Neural cell (in vitro differentiated cells): ENCODE results near the gene RGS17. TPM values are rescaled to one million over a fixed set of nuclear protein-coding genes. Genes with fewer than 3 reads are reported as not detected.

Source experiments
- H2AFZ ChIP-seq: fragments of 200-600, 300-800 bp; sonication (generic), shearing (Covaris generic); 2 replicates; pipeline ENCODE4 v1.6.0; 2014; ENCODE audit warnings: low read depth, mild to moderate bottlenecking, antibody characterized with exemption, low read length, moderate library complexity
- H3F3A ChIP-seq: fragments of 200-600 bp; shearing (Covaris generic); 2 replicates; pipeline ENCODE4 v1.6.1; 2016; ENCODE audit warnings: mild to moderate bottlenecking, moderate library complexity, mixed read lengths, antibody characterized with exemption, low read length; ENCODE audit not compliant: insufficient read depth, poor library complexity, severe bottlenecking
- H3K27ac ChIP-seq: fragments of 200-600, 300-800 bp; sonication (generic), shearing (Covaris generic); 2 replicates; pipeline ENCODE4 v1.5.1; 2014; ENCODE audit warnings: mild to moderate bottlenecking, low read length, moderate library complexity
- H3K27me3 ChIP-seq: fragments of 300-800, 200-600 bp; sonication (generic), shearing (Covaris generic); 2 replicates; pipeline ENCODE4 v1.6.0; 2014; ENCODE audit warnings: mild to moderate bottlenecking, low read depth, low read length, moderate library complexity; ENCODE audit not compliant: insufficient read depth
- H3K36me3 ChIP-seq: fragments of 300-800, 200-600 bp; sonication (generic), shearing (Covaris generic); 2 replicates; pipeline ENCODE4 v1.5.1; 2014; ENCODE audit warnings: mild to moderate bottlenecking, antibody characterized with exemption, low read length, moderate library complexity; ENCODE audit not compliant: insufficient read depth
- H3K4me2 ChIP-seq: fragments of 300-800, 200-600 bp; sonication (generic), shearing (Covaris generic); 2 replicates; pipeline ENCODE4 v1.6.0; 2014; ENCODE audit warnings: mild to moderate bottlenecking, low read length
- H3K4me3 ChIP-seq: fragments of 300-800, 200-600 bp; sonication (generic), shearing (Covaris generic); 2 replicates; pipeline ENCODE4 v1.5.1; 2014; ENCODE audit warnings: mild to moderate bottlenecking, low read length, moderate library complexity
- H3K79me2 ChIP-seq: fragments of 200-600 bp; shearing (Covaris generic); replicated peaks from 2 replicates; pipeline ENCODE4 v1.6.0; 2014; ENCODE audit warnings: mild to moderate bottlenecking, low read length, moderate library complexity; ENCODE audit not compliant: insufficient read depth
- H3K9ac ChIP-seq: fragments of 300-800, 200-600 bp; sonication (generic), shearing (Covaris generic); 2 replicates; pipeline ENCODE4 v1.6.1; 2016; ENCODE audit warnings: mild to moderate bottlenecking, low read length, mixed read lengths
- H3K9me2 ChIP-seq: fragments of 200-600 bp; shearing (Covaris generic); 2 replicates; pipeline ENCODE4 v1.6.1; 2016; ENCODE audit warnings: mild to moderate bottlenecking, low read length, mixed read lengths; ENCODE audit not compliant: insufficient read depth
- H3K9me3 ChIP-seq: fragments of 200-600, 300-800 bp; sonication (generic), shearing (Covaris generic); 2 replicates; pipeline ENCODE4 v1.6.1; 2016; ENCODE audit warnings: mild to moderate bottlenecking, mixed run types, low read length, moderate library complexity, mixed read lengths
- H4K20me1 ChIP-seq: fragments of 200-600 bp; shearing (Covaris generic); 2 replicates; pipeline ENCODE4 v1.6.1; 2016; ENCODE audit warnings: mild to moderate bottlenecking, mixed run types; ENCODE audit not compliant: insufficient read depth
- CTCF ChIP-seq: fragments of 450-650 bp; IDR thresholded peaks from 2 replicates; pipeline ENCODE4 v1.5.1; 2014; ENCODE audit warnings: antibody characterized with exemption, mild to moderate bottlenecking, moderate library complexity; ENCODE audit not compliant: poor library complexity, severe bottlenecking
- EP300 ChIP-seq: fragments of 450-650 bp; conservative IDR thresholded peaks from 2 replicates; pipeline ENCODE4 v1.6.1; 2014; ENCODE audit warnings: antibody characterized with exemption, mild to moderate bottlenecking, moderate library complexity; ENCODE audit not compliant: poor library complexity, severe bottlenecking
- EZH2 ChIP-seq: fragments of 200-600, 300-800 bp; shearing (Covaris generic), sonication (generic); IDR thresholded peaks from 2 replicates; pipeline ENCODE4 v1.6.1; 2014; ENCODE audit warnings: antibody characterized with exemption, low read length, borderline replicate concordance, mild to moderate bottlenecking; ENCODE audit not compliant: insufficient read depth, poor library complexity, severe bottlenecking
- MXI1 ChIP-seq: fragments of 450-650 bp; conservative IDR thresholded peaks from 2 replicates; pipeline ENCODE4 v1.6.1; 2014; ENCODE audit warnings: antibody characterized with exemption, mild to moderate bottlenecking; ENCODE audit not compliant: poor library complexity, severe bottlenecking
- POLR2AphosphoS5 ChIP-seq: IDR thresholded peaks from 2 replicates; pipeline ENCODE4 v1.6.1; 2012
- RAD21 ChIP-seq: fragments of 450-650 bp; conservative IDR thresholded peaks from 2 replicates; pipeline ENCODE4 v1.6.1; 2014; ENCODE audit warnings: antibody characterized with exemption, mild to moderate bottlenecking, moderate library complexity
- REST ChIP-seq: IDR thresholded peaks from 2 replicates; pipeline ENCODE4 v1.6.1; 2012; ENCODE audit warnings: borderline replicate concordance
- SMC3 ChIP-seq: fragments of 450-650 bp; conservative IDR thresholded peaks from 2 replicates; pipeline ENCODE4 v1.6.1; 2014; ENCODE audit warnings: antibody characterized with exemption, mild to moderate bottlenecking, moderate library complexity; ENCODE audit not compliant: poor library complexity
- TAF1 ChIP-seq: IDR thresholded peaks from 2 replicates; pipeline ENCODE4 v1.6.1; 2012; ENCODE audit warnings: low read depth
- polyA plus RNA-seq: library from polyadenylated mRNA; depleted of rRNA; stranded (reverse); fragments of >200 nt; gene quantifications from 2 replicates; pipeline ENCODE4 v1.2.3, GENCODE V29; 2014

RGS17 gene
- polyA plus RNA-seq, 1 donor from 2014 or later, result 44.9 TPM

DNA sequence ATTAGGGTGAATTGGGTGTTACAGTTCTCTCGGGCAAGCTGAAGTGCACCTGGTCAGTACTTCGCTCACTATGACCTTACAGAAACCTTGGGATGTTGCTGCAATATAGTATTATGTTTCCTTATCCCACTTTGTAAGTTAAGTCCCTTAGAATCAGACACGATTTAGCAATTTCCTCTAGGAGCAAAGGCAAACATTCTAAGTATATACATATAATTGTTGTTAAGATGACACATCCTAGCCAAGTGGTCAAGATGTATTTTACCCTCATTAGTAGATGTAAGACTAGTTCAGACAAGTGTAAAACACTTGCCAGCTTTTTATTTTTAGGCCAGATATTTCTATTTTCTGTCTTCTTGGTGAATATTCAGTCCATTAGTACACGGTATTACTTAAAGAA lies 31.1 kb upstream of the RGS17 start:
- H3K9me2 ChIP-seq, result no peaks in the 10 kb centered on the region
- no peaks in the 10 kb centered on the region for H4K20me1 ChIP-seq
- H3K79me2 ChIP-seq, result no peaks in the 10 kb centered on the region
- no peak overlapping the region for H2AFZ ChIP-seq
- no peak overlapping the region for H3K4me2 ChIP-seq
- no peaks in the 10 kb centered on the region for H3K36me3 ChIP-seq
- no peaks in the 10 kb centered on the region for H3F3A ChIP-seq
- no peak overlapping the region for H3K9ac ChIP-seq
- no peaks in the 10 kb centered on the region for H3K9me3 ChIP-seq
- H3K4me3 ChIP-seq, result no peak overlapping the region
- no peaks in the 10 kb centered on the region for H3K27me3 ChIP-seq
- H3K27ac ChIP-seq, result no peak overlapping the region
- TF ChIP-seq REST (no peak), MXI1 (no peak), SMC3 (no peak), EZH2 (no peak), EP300 (no peak), TAF1 (no peak), RAD21 (no peak), POLR2AphosphoS5 (no peak), CTCF (no peak)

DNA sequence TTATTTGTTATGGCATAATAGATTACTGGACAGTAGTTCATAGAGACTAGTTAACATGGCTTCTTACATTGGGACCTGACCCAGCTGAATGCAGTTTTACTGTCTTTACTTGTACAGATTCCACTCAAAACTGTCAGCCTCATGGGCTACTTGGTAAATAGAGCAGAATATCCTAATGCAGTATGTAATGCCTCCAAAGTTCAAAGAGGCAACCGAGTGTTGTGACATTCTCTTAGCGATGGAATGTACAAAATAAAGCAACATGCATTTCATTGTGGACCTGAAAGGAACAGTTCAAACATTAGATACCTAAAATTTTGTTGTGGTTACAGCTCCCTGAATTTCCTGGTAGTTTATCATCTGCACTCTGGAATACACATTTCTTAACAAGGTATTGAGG lies 29.1 kb upstream of the RGS17 start:
- H3K27me3 ChIP-seq, result no peaks in the 10 kb centered on the region
- TF ChIP-seq EZH2, result no peak
- no peak for TF ChIP-seq TAF1
- TF ChIP-seq MXI1, result no peak
- TF ChIP-seq CTCF, result no peak
- no peak for TF ChIP-seq SMC3
- no peak for TF ChIP-seq RAD21
- TF ChIP-seq REST, result no peak
- TF ChIP-seq POLR2AphosphoS5, result no peak
- TF ChIP-seq EP300, result no peak
- no peak overlapping the region for H3K4me2 ChIP-seq
- no peaks in the 10 kb centered on the region for H3K9me3 ChIP-seq
- no peak overlapping the region for H3K27ac ChIP-seq
- no peaks in the 10 kb centered on the region for H3K79me2 ChIP-seq
- no peaks in the 10 kb centered on the region for H3K36me3 ChIP-seq
- H3F3A ChIP-seq, result no peaks in the 10 kb centered on the region
- H3K9ac ChIP-seq, result no peak overlapping the region
- H4K20me1 ChIP-seq, result no peaks in the 10 kb centered on the region
- no peaks in the 10 kb centered on the region for H3K9me2 ChIP-seq
- H3K4me3 ChIP-seq, result no peak overlapping the region
- H2AFZ ChIP-seq, result no peak overlapping the region
